Measurements from ENCODE around the gene PARP11.

DNA sequence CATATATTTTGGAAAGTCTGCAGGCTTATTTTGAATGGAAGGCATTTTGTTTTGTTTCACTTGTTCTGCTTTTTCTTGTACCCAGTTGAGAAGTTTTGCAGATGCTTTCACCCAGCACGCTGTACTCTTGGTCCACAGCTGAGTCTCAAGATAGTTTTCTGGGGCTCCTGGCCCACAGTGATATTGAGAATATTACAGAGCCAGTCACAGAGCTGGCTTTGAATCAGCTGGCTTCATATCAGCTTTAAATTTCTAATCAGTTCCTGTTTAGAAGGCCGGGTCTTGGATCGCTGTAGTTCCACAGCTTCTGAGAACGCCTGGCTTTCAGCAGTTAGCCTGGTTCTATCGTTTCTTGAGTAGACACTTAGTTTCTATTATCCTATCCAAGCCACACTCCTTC is 32.5 kb upstream of the PARP11 start:
- TF ChIP-seq, protein P1, sequence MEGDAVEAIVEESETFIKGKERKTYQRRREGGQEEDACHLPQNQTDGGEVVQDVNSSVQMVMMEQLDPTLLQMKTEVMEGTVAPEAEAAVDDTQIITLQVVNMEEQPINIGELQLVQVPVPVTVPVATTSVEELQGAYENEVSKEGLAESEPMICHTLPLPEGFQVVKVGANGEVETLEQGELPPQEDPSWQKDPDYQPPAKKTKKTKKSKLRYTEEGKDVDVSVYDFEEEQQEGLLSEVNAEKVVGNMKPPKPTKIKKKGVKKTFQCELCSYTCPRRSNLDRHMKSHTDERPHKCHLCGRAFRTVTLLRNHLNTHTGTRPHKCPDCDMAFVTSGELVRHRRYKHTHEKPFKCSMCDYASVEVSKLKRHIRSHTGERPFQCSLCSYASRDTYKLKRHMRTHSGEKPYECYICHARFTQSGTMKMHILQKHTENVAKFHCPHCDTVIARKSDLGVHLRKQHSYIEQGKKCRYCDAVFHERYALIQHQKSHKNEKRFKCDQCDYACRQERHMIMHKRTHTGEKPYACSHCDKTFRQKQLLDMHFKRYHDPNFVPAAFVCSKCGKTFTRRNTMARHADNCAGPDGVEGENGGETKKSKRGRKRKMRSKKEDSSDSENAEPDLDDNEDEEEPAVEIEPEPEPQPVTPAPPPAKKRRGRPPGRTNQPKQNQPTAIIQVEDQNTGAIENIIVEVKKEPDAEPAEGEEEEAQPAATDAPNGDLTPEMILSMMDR (IDR thresholded peaks at IDR 0.05) = no peak
- no peak for TF ChIP-seq EZH2 (IDR thresholded peaks at IDR 0.05; ENCODE audit: borderline replicate concordance, insufficient read depth, low read depth, low read length, poor library complexity, severe bottlenecking)
